Measurements from ENCODE around the gene MAFF.
"Not testable (repeated sequence)": the region's sequence is repeated elsewhere in the genome, so short reads cannot be mapped to it uniquely, and the experiment has no call there.

Gene MAFF
- total RNA-seq = 15.7 to 158 reads per million in 2 donors

GRCh38 chr22:38201711-38202436 lies at the start of gene MAFF:
Gene MAFF, plus strand, starts transcription at chr22:38201994. Its CDS starts 11,860 bp downstream, at chr22:38213854.
- peak; percentile 84 for DNase-seq

- DNase-seq = no peak
Measured at GRCh38 chr22:38153821-38154562, 47.8 kb upstream of the MAFF start.

- not testable (repeated sequence) for DNase-seq
Measured at GRCh38 chr22:38154563-38154915, 47.3 kb upstream of the MAFF start.

GRCh38 chr22:38155703-38156102 lies 46.1 kb upstream of the MAFF start:
- no peak for DNase-seq

GRCh38 chr22:38162881-38163843 lies 38.6 kb upstream of the MAFF start:
- no peak for DNase-seq

GRCh38 chr22:38163844-38164550 lies 37.8 kb upstream of the MAFF start:
- DNase-seq = no peak

- no peak for DNase-seq
Measured at GRCh38 chr22:38164551-38164918, 37.3 kb upstream of the MAFF start.

GRCh38 chr22:38165922-38166593 lies 35.7 kb upstream of the MAFF start:
- DNase-seq = no peak

- DNase-seq = no peak
Measured at GRCh38 chr22:38167988-38168407, 33.8 kb upstream of the MAFF start.

- no peak for DNase-seq
Measured at GRCh38 chr22:38169116-38169515, 32.7 kb upstream of the MAFF start.

- DNase-seq = no peak
Measured at GRCh38 chr22:38170469-38170868, 31.3 kb upstream of the MAFF start.

- DNase-seq = no peak
Measured at GRCh38 chr22:38171927-38172831, 29.6 kb upstream of the MAFF start.

GRCh38 chr22:38172832-38173640 lies 28.8 kb upstream of the MAFF start:
- peak; percentile 37 for DNase-seq

- DNase-seq = no peak
Measured at GRCh38 chr22:38173641-38173906, 28.2 kb upstream of the MAFF start.

- DNase-seq = no peak
Measured at GRCh38 chr22:38174626-38175025, 27.2 kb upstream of the MAFF start.

- no peak for DNase-seq
Measured at GRCh38 chr22:38175206-38176118, 26.3 kb upstream of the MAFF start.

- peak; percentile 6 for DNase-seq
Measured at GRCh38 chr22:38176170-38176741, 25.5 kb upstream of the MAFF start.

- no peak for DNase-seq
Measured at GRCh38 chr22:38177044-38177443, 24.8 kb upstream of the MAFF start.

GRCh38 chr22:38177571-38177925 lies 24.2 kb upstream of the MAFF start:
- DNase-seq = not testable (repeated sequence)
